HepG2 (cell line): ENCODE data around the gene KITLG. TPM values are rescaled to one million over a fixed set of nuclear protein-coding genes. Genes with fewer than 3 reads are reported as not detected.
A peak's percentile ranks its signal among the peaks of the same experiment; 100 is the strongest.

Experiments used
- ATAC-seq: fragments of 200-7000 bp; cut with Tn5 transposase; 3 replicates; pipeline ENCODE4 v1.9.1; 2020; ENCODE audit warnings: mild to moderate bottlenecking, moderate library complexity
- BruUV-seq: library from RNA; stranded (reverse); fragments of 400-500 nt; replicated peaks from 2 replicates; lab custom pipeline; 2021; lab: Mats Ljungman, UMichigan
- CTCF ChIA-PET: fragments of 300-600 bp; formaldehyde crosslinking; extraction: SDS; loops from one replicate; lab custom pipeline; 2021; ENCODE audit warnings: low total read pairs, inconsistent platforms, low intra/inter-chr PET ratio; lab: Yijun Ruan, JAX
- POLR2A ChIA-PET: fragments of 350-600 bp; sonication (Branson Sonifier 250); formaldehyde crosslinking; loops from one replicate; lab custom pipeline; 2020; ENCODE audit warnings: antibody characterized with exemption, inconsistent platforms; lab: Yijun Ruan, JAX
- DNase-seq: peaks from one replicate; pipeline ENCODE4 v3.0.0-alpha.2; 2015; ENCODE audit warnings: low spot score
- FAIRE-seq: peaks from 3 replicates; lab custom pipeline; 2011; peaks lifted over from hg19 to GRCh38; lab: Jason Lieb, UNC
- H2AFZ ChIP-seq: one replicate; pipeline ENCODE4 v1.6.1; 2011; ENCODE audit warnings: low read length, inconsistent platforms
- H3K27ac ChIP-seq: fragments of 300-600 bp; 3 replicates; pipeline ENCODE4 v1.8.0; 2011; ENCODE audit warnings: mixed run types, mild to moderate bottlenecking, mixed read lengths, low read length, inconsistent platforms; ENCODE audit not compliant: insufficient read depth; ENCODE audit errors: extremely low read length
- H3K27me3 ChIP-seq, 2 experiments: fragments of 200-600 bp in 1 of 2; 2 replicates in 1 of 2; 3 replicates in 1 of 2; pipeline versions ENCODE4 v1.6.0 to v1.8.0; 2011; ENCODE audit warnings: low read length in 2 of 2, mild to moderate bottlenecking in 2 of 2, moderate library complexity in 2 of 2, inconsistent platforms in 1 of 2; ENCODE audit not compliant: insufficient read depth in 2 of 2, control insufficient read depth in 1 of 2
- H3K36me3 ChIP-seq, 2 experiments: fragments of 200-600 bp in 1 of 2; replicated peaks in 1 of 2; 2 replicates in 1 of 2; 3 replicates in 1 of 2; pipeline versions ENCODE4 v1.5.1 to v1.8.0; 2011; ENCODE audit warnings: low read length in 2 of 2, inconsistent platforms in 1 of 2; ENCODE audit not compliant: insufficient read depth in 2 of 2, control insufficient read depth in 1 of 2
- H3K4me1 ChIP-seq: 2 replicates; pipeline ENCODE4 v1.5.1; 2012; ENCODE audit warnings: low read length, inconsistent platforms; ENCODE audit not compliant: insufficient read depth
- H3K4me2 ChIP-seq: 2 replicates; pipeline ENCODE4 v1.6.0; 2011; ENCODE audit warnings: low read depth, low read length, inconsistent platforms
- H3K4me3 ChIP-seq, 3 experiments: fragments of 200-600 bp in 1 of 3; sonication (generic), shearing (Covaris generic) in 1 of 3; replicated peaks in 1 of 3; 2 replicates each; pipeline ENCODE4 v1.5.1; 2011 to 2016; ENCODE audit warnings: low read length in 3 of 3, inconsistent platforms in 2 of 3, low read depth in 2 of 3, mild to moderate bottlenecking in 2 of 3, control low read depth in 1 of 3, mixed read lengths in 1 of 3; ENCODE audit not compliant: insufficient read depth in 1 of 3
- H3K79me2 ChIP-seq: one replicate; pipeline ENCODE4 v1.6.1; 2011; ENCODE audit warnings: low read length, inconsistent platforms; ENCODE audit not compliant: insufficient read depth
- H3K9ac ChIP-seq: 2 replicates; pipeline ENCODE4 v1.6.0; 2011; ENCODE audit warnings: mild to moderate bottlenecking, low read depth, low read length, inconsistent platforms; ENCODE audit not compliant: insufficient read depth
- H3K9me3 ChIP-seq: 2 replicates; pipeline ENCODE4 v1.5.1; 2012; ENCODE audit warnings: mild to moderate bottlenecking, low read length
- H4K20me1 ChIP-seq: 2 replicates; pipeline ENCODE4 v1.6.0; 2011; ENCODE audit warnings: inconsistent platforms, mild to moderate bottlenecking, low read length, moderate library complexity; ENCODE audit not compliant: insufficient read depth
- GATAD1 ChIP-seq: IDR thresholded peaks from 2 replicates; pipeline ENCODE4 v1.6.1; 2016; ENCODE audit warnings: missing genetic modification reagents, missing compliant biosample characterization
- MXI1 ChIP-seq: IDR thresholded peaks from 3 replicates; pipeline ENCODE4 v1.6.1; 2012; ENCODE audit warnings: low read depth, low read length, inconsistent platforms, borderline replicate concordance
- SP4 ChIP-seq: sonication (generic); formaldehyde crosslinking; IDR thresholded peaks from 2 replicates; pipeline ENCODE4 v1.8.1; 2023; ENCODE audit warnings: mild to moderate bottlenecking, missing genetic modification reagents
- TEAD3 ChIP-seq: optimal IDR thresholded peaks from 2 replicates; pipeline ENCODE3; 2016; ENCODE audit warnings: borderline replicate concordance
- THRA ChIP-seq: sonication (generic); formaldehyde crosslinking; IDR thresholded peaks from 2 replicates; pipeline ENCODE4 v1.4.0; 2020; ENCODE audit warnings: missing genetic modification reagents, borderline replicate concordance
- WGBS: methylation state at CpG from one replicate; pipeline ENCODE4 v1.1.6; 2017; ENCODE audit warnings: low lambda C conversion rate; 5-methylcytosine and 5-hydroxymethylcytosine counted together
- in situ Hi-C: cut with HindIII; loops from 2 replicates; pipeline ENCODE4 v1.10.0; 2017; ENCODE audit warnings: low pct_unique_long_range_greater_than_20kb; ENCODE audit not compliant: extremely low pct_ligation_motif_present
- intact Hi-C: fragments of 100-400 bp; cut with micrococcal nuclease; formaldehyde crosslinking; loops from one replicate; pipeline ENCODE4 v1.10.0; 2022; ENCODE audit not compliant: unreplicated experiment
- polyA plus RNA-seq, 8 experiments: library from polyadenylated mRNA; depleted of rRNA in 3 of 8; stranded (reverse) in 7 of 8; unstranded in 1 of 8; fragments of >200 nt; fragmentation: Illumina TruSeq in 4 of 8; extraction: Trizol in 4 of 8; gene quantifications; 2 replicates each; pipeline versions ENCODE4 v1.2.1 to v1.2.3, GENCODE V29; 2011 to 2016; ENCODE audit warnings: low read depth in 4 of 8, missing spikeins in 1 of 8, mixed read lengths in 1 of 8; ENCODE audit not compliant: insufficient read depth in 1 of 8
- total RNA-seq, 5 experiments: library from RNA; depleted of rRNA; stranded (reverse); fragments of >200 nt; fragmentation: Illumina TruSeq; extraction: Trizol; gene quantifications; 2 replicates each; pipeline ENCODE4 v1.2.3, GENCODE V29; 2016; ENCODE audit warnings: low read depth in 1 of 5
- TF ChIP-seq, protein P1 (sequence below): sonication (generic); formaldehyde crosslinking; IDR thresholded peaks from 2 replicates; pipeline ENCODE4 v1.4.0; 2020; ENCODE audit warnings: missing genetic modification reagents, borderline replicate concordance
- TF ChIP-seq, protein P2 (sequence below): sonication (generic); formaldehyde crosslinking; IDR thresholded peaks from 2 replicates; pipeline ENCODE4 v1.4.0; 2020; ENCODE audit warnings: missing genetic modification reagents

The KITLG gene
- total and polyA plus RNA-seq, 2 of the 13 experiments (the other 11 are each of a cell fraction or from before 2014, with no cell fraction given), result 0.66 to 4.3 TPM

GRCh38 chr12:88573583-88573982 is 6.7 kb downstream of the KITLG start:
- Histone ChIP-seq H3K4me3 (no peak overlapping the region), H4K20me1 (no peaks in the 10 kb centered on the region), H3K9ac (no peak overlapping the region), H3K79me2 (peaks cover 2% of the 10 kb centered on the region), H3K9me3 (no peaks in the 10 kb centered on the region), H3K27me3 (no peaks in the 10 kb centered on the region), H3K36me3 (no peaks in the 10 kb centered on the region), H3K4me2 (peak overlapping the region; percentile 56), H2AFZ (no peak overlapping the region), H3K4me1 (peaks cover 40% of the 10 kb centered on the region), H3K27ac (no peak overlapping the region)
- BruUV-seq, result no TSS peak
- intact Hi-C loops (loop anchor here (10.0 kb wide), 1 partner anchor 429 kb away; the partner anchor contains the start of genes CEP290 and TMTC3), in situ Hi-C loops (no loop called here)
- FAIRE-seq (no peak), ATAC-seq (no peak), DNase-seq (peak; percentile 68)
- POLR2A ChIA-PET, result no interaction called here
- CTCF ChIA-PET, result no interaction called here
- TF ChIP-seq, protein P1, sequence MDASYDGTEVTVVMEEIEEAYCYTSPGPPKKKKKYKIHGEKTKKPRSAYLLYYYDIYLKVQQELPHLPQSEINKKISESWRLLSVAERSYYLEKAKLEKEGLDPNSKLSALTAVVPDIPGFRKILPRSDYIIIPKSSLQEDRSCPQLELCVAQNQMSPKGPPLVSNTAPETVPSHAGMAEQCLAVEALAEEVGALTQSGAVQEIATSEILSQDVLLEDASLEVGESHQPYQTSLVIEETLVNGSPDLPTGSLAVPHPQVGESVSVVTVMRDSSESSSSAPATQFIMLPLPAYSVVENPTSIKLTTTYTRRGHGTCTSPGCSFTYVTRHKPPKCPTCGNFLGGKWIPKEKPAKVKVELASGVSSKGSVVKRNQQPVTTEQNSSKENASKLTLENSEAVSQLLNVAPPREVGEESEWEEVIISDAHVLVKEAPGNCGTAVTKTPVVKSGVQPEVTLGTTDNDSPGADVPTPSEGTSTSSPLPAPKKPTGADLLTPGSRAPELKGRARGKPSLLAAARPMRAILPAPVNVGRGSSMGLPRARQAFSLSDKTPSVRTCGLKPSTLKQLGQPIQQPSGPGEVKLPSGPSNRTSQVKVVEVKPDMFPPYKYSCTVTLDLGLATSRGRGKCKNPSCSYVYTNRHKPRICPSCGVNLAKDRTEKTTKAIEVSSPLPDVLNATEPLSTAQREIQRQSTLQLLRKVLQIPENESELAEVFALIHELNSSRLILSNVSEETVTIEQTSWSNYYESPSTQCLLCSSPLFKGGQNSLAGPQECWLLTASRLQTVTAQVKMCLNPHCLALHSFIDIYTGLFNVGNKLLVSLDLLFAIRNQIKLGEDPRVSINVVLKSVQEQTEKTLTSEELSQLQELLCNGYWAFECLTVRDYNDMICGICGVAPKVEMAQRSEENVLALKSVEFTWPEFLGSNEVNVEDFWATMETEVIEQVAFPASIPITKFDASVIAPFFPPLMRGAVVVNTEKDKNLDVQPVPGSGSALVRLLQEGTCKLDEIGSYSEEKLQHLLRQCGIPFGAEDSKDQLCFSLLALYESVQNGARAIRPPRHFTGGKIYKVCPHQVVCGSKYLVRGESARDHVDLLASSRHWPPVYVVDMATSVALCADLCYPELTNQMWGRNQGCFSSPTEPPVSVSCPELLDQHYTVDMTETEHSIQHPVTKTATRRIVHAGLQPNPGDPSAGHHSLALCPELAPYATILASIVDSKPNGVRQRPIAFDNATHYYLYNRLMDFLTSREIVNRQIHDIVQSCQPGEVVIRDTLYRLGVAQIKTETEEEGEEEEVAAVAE, result no peak
- TF ChIP-seq, all 625 proteins: peak for 0
- WGBS, result 36% methylated on average over 4 of the region's 4 CpGs

- CTCF ChIA-PET, result no interaction called here
- BruUV-seq, result no TSS peak
- Histone ChIP-seq H3K4me2 (peak overlapping the region; percentile 56), H3K27me3 (no peaks in the 10 kb centered on the region), H3K4me3 (no peak overlapping the region), H2AFZ (no peak overlapping the region), H3K27ac (no peak overlapping the region), H3K9me3 (no peaks in the 10 kb centered on the region), H3K9ac (no peak overlapping the region), H4K20me1 (no peaks in the 10 kb centered on the region), H3K79me2 (peaks cover 2% of the 10 kb centered on the region), H3K36me3 (no peaks in the 10 kb centered on the region), H3K4me1 (peaks cover 33% of the 10 kb centered on the region)
- POLR2A ChIA-PET, result no interaction called here
- in situ Hi-C loops (no loop called here), intact Hi-C loops (loop anchor here (10.0 kb wide), 1 partner anchor 428 kb away; the partner anchor contains the start of genes CEP290 and TMTC3)
- FAIRE-seq (no peak), DNase-seq (no peak), ATAC-seq (no peak)
- 42% methylated on average over 4 of the region's 4 CpGs for WGBS
- no peak for TF ChIP-seq MXI1
- no peak for TF ChIP-seq SP4 (CRISPR knock-in tag)
- TF ChIP-seq, protein P2, sequence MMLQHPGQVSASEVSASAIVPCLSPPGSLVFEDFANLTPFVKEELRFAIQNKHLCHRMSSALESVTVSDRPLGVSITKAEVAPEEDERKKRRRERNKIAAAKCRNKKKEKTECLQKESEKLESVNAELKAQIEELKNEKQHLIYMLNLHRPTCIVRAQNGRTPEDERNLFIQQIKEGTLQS, result no peak
- TF ChIP-seq THRA (CRISPR knock-in tag), result no peak
- no peak for TF ChIP-seq TEAD3 (CRISPR knock-in tag)
- no peak for TF ChIP-seq GATAD1 (CRISPR knock-in tag)
Measured at GRCh38 chr12:88572781-88573549, 7.3 kb downstream of the KITLG start.
